DND-41 (cell line): ENCODE measurements around the gene BMP8B.

Source experiments
- EZH2 ChIP-seq: IDR thresholded peaks from 3 replicates; pipeline ENCODE4 v1.6.1; 2012; ENCODE audit warnings: borderline replicate concordance, low read depth, mild to moderate bottlenecking, moderate library complexity, low read length, inconsistent platforms; ENCODE audit not compliant: severe bottlenecking
- TF ChIP-seq, protein P1 (sequence below): IDR thresholded peaks from 2 replicates; pipeline ENCODE4 v1.5.1; 2012; ENCODE audit warnings: borderline replicate concordance, low read length, moderate library complexity, mild to moderate bottlenecking; ENCODE audit not compliant: poor library complexity, severe bottlenecking; ENCODE audit errors: extremely low read depth

DNA sequence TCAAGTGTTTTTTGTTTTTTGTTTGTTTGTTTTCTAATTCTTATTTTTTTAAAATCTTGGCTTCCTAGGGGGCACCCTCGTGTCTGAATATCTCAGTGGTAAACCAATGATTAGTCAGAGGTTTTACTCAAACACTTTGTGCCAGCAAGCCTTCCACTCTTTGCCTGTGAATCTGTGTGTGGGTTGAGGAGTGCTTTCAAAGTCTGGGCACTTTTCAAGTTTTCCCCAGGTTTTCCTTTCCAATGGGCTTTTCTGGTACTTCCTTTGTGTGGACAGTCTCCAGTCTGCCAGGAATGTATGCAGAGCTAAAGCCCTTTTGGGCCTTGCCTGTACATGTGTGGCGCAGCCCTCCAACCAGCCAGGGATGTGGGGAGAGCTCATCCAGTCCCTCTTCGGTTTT lies 59.6 kb downstream of the BMP8B start:
- TF ChIP-seq, protein P1, sequence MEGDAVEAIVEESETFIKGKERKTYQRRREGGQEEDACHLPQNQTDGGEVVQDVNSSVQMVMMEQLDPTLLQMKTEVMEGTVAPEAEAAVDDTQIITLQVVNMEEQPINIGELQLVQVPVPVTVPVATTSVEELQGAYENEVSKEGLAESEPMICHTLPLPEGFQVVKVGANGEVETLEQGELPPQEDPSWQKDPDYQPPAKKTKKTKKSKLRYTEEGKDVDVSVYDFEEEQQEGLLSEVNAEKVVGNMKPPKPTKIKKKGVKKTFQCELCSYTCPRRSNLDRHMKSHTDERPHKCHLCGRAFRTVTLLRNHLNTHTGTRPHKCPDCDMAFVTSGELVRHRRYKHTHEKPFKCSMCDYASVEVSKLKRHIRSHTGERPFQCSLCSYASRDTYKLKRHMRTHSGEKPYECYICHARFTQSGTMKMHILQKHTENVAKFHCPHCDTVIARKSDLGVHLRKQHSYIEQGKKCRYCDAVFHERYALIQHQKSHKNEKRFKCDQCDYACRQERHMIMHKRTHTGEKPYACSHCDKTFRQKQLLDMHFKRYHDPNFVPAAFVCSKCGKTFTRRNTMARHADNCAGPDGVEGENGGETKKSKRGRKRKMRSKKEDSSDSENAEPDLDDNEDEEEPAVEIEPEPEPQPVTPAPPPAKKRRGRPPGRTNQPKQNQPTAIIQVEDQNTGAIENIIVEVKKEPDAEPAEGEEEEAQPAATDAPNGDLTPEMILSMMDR, result no peak
- no peak for TF ChIP-seq EZH2
